HG03095 (cell line): ENCODE results near the gene ADGRB3.

Source experiments
- ATAC-seq: cut with Tn5 transposase; IDR thresholded peaks from one replicate; pipeline ENCODE4 v1.9.1; 2021; ENCODE audit warnings: moderate library complexity; ENCODE audit not compliant: unreplicated experiment

The ADGRB3 gene

DNA sequence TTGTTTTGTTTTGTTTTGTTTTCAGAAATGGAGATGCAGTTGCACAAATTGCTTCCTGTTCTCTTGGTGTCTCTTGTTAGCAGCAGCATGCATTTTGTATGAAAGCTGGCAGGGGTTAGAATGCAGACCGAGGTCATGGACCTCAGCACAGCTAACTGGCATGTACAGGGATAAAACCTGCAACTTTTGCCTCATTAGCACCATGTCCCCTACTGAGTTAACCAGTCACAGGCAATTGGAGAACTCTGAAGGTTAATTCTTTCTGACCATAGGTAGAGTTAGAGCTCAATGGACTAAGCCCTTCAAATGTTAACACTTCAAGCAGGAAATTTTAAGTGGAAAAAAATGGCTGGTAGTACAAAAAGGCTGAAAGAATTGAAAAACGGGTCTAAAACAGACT is 377.1 kb downstream of the ADGRB3 start:
- no peak for ATAC-seq

DNA sequence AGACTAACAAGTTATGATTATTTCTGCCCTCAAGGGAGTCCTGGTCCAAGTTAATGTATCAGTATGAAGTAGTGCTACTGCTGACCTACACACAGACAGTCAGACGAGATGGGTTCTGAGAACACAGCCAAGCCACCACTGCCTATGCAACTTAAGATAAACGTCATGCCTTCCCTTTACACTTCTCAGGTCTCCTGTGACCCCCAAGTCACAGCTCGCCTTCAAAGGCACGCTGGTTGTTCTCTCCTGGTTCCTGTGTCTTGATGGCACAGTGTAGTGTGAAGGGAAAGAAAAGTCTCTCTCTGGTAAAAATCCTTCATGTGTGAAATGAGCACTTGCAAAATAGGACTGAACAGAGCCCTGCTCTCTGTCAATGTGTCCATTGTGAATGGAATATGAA is 377.8 kb downstream of the ADGRB3 start:
- no peak for ATAC-seq

DNA sequence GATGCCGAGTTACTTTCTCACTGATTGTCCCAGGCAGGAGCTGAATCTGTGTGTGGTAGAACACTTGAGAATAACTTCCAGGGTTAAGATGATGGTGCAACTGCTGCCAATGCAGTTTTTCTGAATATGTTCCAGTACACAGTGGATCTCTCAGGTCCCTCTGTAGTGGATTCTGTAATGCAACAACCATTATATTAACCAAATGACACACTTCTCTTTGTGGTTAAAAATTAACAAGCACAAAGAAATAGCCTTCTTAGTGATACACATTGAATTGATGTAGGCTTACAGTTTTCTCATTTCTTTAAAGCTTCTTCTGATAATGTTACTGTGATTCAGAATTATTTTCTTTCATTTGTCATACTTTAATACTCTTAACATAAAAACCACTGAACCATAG is 383.8 kb downstream of the ADGRB3 start:
- no peak for ATAC-seq

DNA sequence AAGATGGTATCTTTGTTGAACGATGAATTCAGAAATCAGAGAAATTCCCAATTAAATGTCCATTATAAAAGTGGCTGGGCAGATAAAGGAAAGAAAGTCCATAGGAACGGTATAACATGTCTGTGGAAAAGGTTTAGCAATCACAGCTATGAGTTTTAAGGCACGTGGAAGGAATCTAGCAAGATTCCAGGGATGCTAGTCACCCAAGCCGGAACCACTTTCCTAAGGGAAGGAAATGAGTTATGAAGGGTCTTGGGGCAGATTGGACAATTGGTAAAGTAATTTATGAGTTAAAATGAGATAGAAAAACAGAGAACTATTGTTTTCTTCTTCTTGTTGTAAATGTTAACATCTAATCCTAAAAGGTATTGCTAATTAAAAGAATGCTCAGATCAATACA is 384.8 kb downstream of the ADGRB3 start:
- ATAC-seq, result no peak

DNA sequence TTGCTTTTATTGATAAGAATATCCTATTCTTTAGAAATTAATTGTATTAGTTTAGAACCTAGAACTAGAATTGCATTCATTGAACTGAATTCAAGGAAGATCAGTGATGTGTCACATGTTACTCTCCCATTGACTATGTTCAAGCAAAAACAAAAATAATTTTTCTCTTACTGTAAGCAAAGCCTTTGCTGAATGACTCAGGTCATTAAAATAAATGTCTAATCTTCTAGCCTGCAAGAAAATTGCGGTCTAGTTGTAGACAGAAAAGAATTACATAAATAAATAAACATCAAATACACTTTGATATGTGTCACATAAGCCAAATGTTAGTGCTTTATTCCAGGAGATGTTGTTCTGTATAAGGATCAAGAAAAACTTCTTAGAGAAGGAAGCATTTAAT is 387.9 kb downstream of the ADGRB3 start:
- no peak for ATAC-seq

DNA sequence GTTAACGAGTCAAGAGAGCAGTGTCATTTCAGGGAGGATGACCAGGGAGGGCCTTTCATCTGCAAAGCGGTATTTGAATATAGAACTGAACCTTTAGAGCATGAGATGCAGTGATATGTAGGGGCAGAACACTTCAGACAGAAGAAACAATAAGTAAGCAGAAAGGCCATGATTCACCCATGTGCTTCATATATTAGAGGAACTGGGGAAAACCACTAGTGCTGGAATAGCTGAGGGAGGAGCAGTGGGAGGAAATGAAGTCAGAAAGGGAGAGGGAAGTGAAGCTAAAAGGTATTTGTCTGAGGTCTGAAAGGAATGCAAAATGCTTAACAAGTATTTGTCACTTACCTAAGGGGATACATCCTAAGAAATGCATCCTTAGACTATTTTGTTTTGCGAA is 391.2 kb downstream of the ADGRB3 start:
- ATAC-seq, result no peak

DNA sequence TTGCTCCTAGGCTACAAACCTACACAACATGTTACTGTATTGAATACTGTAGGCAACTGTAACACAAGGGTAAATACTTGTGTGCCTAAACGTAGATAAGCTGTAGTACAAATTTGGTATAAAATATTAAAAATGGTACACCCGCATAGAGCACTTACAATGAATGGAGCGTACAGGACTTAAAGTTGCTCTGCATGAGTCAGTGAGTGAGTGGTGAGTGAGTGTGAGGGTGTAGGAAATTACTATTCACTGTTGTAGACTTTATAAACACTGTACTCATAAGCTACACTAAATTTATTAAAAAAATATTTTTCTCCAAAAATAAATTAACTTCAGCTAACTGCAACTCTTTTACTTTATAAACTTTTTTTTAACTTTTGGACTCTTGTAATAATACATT is 391.6 kb downstream of the ADGRB3 start:
- no peak for ATAC-seq

DNA sequence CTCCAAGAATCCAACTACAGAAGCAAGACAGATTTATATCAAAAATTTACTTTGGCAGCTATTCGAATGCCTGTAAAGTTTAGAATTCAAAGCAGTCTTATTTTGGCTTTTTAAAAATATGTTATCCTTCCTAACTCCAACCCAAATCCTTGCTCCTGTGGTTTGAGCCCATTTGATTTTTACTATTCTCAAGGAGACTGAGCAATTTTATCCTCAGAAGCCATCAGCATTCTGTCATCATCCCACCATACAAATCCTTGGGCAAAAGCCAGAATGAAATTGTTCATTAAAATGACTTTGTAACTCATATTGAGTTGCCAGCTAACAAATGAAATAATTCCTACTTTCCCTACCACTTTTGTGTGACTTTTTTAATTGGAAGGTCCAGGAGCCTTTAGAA is 392.8 kb downstream of the ADGRB3 start:
- no peak for ATAC-seq

DNA sequence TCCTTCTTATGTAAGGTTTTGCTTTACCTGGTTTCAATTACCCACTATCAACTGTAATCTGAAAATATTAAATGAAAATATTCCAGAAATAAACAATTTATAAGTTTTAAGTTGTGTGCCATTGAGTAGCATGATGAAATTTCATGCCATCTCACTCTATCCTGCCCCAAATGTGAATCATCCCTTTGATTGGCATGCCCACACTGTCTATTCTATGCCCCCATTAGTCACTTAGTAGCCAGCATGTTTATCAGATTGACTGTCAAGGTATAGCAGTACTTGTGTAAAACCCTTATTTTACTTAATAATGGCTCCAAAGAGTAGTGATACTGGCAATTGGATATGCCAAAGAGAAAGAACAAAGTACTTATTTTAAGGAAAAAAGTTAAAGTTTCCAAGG is 403.8 kb downstream of the ADGRB3 start:
- ATAC-seq, result no peak

DNA sequence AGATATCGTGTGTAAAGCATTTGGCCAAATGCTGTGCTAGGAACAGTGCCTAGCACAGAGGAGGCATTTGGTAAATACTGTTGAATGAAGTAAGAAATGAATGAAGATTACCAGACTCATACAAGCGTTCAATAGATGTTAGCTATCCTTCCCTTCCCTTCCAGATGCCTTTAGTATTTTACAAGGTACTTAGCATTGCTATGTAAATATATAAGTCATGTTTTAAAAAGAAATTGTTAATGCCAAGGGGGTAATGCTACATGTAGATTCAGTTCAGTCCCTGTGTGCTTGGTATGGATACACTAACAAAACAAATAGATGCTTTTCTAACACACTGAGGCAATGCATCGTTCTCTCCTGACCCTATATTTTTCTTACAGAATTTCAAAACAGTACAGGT is 407.2 kb downstream of the ADGRB3 start:
- ATAC-seq, result no peak

DNA sequence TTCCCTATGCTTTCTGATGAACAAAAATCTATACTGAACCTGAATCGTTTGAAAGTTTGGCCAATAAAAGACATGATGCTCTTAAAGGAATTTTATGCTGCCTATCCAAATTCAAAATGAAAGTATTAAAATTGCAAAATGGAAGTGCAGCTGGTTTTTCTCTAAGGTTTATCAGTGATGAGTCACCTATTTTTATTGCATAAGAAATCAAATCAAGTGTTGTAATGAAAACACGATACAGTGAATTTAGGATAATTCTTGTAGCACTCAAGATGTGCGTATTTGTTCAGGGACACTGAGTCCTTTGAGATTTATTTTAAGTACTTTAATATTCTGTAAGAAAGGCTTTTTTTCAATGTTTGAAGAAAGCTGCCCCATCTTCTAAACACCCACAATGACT is 409.5 kb downstream of the ADGRB3 start:
- ATAC-seq, result no peak

DNA sequence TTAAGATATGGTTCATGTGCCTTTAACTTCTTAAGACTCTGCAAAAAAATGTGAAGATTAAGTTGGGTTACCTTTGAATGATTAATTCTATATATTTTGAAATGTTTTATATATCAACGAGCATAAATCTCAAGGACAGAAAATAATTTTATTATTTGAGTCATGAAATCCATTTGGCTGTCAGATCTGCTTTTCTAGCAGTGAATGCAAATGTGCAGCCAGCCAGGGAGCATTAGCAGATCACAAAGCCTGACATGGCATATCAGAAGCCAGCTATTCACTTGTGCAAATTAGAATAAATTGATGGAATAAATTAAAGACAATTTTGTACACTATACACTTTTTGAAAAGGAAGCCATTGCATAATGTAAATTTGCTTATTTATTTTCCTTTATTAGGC is 424.3 kb downstream of the ADGRB3 start:
- no peak for ATAC-seq

DNA sequence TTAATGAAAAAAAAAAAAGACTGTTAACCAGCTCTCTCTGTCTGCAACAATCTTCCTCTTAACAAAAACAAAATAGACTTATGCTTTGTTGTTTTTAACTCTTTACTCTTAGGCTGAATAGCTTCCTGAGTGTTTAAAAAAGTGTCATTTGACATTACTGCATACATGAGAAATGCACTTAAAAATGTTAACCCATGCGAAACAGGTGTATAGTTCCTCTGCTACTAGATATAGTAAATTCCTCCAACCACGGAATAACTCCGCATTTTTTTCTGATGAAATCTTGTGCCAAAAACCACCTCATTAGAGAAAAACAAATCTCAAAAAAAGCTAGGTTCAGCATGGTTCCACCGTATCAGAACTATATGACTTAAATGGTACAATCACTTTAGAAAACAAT is 426.0 kb downstream of the ADGRB3 start:
- no peak for ATAC-seq

DNA sequence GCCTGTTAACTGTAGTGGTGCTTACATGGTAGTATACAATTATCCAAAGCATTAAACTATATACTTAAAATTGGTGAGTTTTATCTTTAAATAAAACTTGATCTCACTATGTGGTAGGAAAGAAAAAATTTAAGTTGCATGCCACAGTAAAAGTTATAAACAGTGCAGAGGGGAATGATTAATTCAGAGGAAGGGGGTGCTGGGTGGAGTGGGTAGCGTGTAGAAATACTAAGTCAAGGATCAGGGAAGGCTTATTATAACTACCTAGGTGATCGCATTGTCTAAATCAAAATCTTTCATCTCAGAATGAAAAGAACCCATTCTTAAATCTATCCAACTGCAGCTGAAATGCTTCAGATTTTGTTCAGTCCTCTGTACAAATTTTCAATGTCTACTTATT is 428.3 kb downstream of the ADGRB3 start:
- no peak for ATAC-seq

DNA sequence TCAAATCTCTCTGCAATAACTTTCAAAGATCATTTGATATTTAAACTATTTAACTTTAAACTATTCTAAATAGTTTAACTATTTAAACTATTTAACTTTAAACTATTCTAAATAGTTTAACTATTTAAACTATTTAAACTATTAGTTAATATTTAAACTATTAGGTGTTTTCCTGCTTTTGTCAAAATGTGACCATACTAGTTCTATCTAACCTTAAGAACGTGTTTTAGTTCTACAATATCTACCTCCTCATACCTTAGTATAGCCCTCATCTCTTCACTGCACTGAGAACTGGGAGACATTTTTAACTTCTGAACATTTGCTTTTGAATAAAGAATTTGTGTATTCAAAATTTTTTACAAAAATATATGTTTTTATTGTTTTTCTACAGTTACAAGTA is 429.1 kb downstream of the ADGRB3 start:
- no peak for ATAC-seq

DNA sequence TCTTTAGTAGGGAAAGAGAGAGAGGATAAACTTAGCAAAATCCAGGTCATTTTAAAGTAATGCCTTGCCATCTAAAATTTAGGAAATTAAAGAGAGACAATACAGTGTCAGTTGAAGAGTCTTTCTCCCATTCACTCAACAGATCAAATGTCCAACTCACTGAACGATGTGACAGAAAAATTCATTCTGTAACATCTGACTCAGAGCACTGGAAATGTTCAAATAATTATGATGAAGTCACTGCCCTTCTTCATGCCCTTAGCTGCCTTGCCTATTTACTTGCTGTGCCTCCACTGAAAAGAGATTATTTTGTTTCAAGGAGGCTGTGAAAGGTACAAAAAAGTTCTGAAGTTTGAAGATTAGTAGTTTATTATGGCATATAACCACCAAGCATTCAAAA is 434.8 kb downstream of the ADGRB3 start:
- no peak for ATAC-seq

DNA sequence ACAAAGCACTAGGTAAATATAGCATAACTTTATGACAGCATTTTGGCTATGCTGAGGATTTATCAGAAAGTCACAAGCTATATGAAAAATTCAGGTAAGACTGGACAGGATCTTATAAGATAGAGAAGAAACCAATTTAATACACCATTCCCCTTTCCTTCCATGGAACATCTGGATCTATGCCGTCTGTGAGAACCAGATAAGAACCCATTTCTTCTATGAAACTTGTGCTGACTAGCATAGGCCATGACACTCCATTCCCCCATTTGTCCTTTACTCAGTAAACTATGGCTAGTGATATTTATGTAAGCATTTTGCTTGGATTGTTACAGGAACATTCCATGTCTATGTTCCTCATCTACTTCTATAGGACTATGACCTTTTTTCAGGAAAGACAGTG is 437.7 kb downstream of the ADGRB3 start:
- no peak for ATAC-seq

DNA sequence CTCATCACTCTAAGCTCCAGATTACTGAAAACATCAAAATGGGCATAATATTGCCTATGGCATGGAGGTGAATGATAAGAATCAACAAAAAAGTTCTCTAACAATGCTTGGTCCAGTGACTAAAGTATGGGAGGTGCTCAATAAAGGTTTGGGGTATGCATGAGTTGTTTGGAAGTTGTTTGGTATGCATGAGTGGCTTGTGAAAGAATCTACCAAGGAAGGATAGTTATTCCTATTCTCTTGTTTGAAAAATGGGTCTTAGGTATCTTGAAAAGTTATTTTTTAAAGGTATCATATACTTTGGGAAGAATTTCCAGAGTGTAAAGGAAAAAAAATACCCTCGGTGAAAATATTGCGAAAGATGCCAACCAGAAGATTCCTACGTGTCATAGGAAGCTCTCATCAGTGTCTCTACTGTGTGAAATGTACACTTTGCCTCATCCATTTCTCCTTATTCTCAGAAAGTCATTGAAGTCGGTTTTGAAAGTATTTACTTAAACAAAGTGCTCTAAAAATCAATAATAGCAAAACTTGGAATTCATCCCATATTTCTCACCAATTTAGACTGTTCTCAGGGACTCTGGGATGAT is 449.8 kb downstream of the ADGRB3 start:
- ATAC-seq, result no peak

DNA sequence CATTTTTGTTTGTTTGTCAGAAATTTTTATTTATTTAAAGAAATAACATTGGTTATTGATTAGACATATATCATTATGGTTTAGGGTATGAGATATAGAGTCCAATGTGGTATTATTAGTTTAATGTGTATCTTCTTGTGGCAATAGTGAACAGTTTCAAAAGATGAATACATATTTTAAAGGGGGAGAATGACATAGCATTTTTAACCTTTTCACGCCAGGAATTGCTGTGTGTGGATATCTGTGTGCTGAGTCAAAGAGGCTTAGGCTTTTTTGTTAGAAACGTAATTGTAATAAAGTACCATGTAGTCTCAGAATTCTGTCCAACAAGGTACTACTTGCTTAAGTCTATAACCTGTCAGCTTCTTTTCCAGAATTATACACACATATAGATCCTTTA is 451.6 kb downstream of the ADGRB3 start:
- ATAC-seq, result no peak

DNA sequence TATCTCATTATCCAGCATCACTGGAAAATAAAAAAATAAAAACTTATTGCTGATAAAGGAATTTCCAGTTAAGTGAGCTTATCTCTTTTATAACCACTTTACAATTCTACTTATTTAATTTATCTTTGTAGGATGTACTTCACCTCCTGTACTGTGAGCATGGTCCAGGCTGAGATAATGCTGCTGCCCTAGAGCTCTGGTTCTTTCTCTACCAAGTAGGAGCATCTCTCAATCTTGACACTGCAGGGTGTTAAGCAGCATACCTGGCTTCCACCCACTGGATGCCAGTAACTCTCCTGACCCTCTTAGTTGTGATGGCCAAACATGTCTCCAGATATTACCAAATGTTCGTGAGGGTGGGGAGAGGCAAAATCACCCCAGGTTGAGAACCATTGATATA is 454.5 kb downstream of the ADGRB3 start:
- no peak for ATAC-seq

DNA sequence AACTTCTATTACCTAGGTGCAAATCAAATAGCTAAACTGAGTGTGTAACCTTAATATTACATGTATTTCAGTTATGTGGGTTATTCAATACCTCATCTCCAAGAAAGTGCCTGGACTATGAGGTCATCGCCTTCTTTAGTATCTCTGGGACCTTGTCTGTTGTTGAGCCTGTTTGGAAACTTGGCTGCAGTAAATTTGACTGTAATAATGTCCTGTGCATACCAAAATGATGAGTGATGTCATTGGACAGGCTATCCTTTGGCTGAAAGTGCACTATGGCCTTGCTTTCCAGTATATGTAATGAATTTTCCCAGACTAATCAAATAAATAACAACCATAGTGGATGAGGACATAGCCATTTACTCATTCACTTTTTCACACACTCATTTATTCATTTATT is 455.1 kb downstream of the ADGRB3 start:
- no peak for ATAC-seq

DNA sequence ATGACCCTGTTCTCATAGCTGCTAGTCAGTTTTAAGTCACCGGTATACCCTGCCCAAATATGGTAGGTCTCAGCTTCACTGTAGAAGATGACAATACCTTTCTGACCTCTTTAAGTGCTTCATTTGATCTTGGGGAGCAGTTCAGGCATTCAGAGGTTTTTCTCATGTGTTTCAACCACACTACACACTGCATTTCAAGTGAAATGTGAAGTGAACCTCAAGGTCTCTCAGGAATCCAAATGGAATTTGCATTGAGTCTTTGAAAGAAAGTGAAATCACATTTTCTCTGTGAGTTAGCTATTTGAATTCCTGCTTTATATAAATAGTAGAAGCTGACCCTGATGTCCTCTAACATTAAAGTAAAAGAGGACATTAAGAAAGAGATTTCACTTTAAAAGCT is 461.6 kb downstream of the ADGRB3 start:
- ATAC-seq, result no peak

DNA sequence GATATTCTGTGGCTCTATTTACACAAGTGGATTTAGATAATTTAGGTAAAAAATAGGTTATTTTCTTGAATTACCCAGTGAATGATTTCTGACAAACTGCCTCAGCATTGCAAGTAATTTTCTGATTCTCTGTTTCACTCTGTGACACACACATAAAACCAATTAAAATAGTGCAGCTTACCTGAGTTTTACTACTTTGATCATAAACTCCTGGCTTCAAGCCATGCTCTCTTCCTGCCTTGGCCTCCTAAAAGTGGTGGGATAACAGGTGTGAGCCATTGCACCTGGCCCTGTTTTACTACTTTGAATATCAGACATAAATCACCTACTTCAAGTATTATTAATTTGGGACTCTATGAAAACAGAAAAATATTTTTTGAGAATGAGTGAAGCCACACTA is 462.9 kb downstream of the ADGRB3 start:
- no peak for ATAC-seq

DNA sequence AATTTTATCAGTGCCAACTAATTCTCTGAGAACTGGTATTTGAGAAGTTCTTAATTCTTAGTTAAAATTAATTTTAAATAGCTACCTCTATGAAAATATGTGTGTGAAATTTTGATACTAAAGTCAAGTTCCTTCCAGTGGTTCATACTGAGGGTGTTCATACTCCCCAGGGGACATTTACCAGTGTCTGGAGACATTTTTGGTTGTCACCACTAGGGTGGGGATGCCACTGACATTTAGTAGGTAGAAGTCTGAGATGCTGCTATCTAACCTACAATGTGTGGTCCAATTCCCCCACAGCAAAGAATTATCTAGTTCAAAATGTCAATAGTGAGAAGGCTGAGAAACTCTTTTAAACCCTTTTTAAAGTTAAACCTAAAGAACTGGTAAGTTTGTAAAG is 463.8 kb downstream of the ADGRB3 start:
- no peak for ATAC-seq
